Transverse colon (tissue), 3 donors: Measurements from ENCODE around the gene PGM2L1.

Experiments used
- POLR2A ChIP-seq: fragments of 450-650 bp; IDR thresholded peaks from one replicate; pipeline ENCODE4 v1.6.1; 2016; ENCODE audit warnings: antibody characterized with exemption, mild to moderate bottlenecking, moderate library complexity
- TF ChIP-seq, protein P1 (sequence below), 5 experiments: fragments of 200-600 bp in 3 of 5; fragments of 450-650 bp in 2 of 5; sonication (generic) in 3 of 5; IDR thresholded peaks; 1 replicate in 2 of 5; 2 replicates in 3 of 5; pipeline ENCODE4 v1.5.1; 2016 to 2017; ENCODE audit warnings: antibody characterized with exemption in 5 of 5, inconsistent platforms in 3 of 5, mild to moderate bottlenecking in 2 of 5, moderate library complexity in 1 of 5

DNA sequence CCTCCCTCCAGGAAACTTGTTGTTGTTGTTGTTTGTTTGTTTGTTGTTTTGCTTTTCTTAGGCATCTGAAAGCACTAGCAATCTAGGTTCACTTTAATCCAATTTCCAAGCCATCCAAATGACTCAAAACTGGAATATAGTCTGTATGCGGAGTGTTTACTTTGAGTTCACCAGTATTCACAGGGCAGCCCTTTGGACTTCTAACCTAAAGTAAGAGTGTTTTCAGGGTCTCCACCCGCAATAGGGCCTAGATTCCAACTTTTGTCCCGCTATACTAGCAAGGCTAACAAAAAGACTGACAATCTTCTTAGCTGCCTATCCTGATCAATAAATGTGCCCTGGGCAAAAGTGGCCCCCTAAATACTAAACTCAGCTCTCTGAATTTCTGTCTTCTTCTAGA lies 13.6 kb downstream of the PGM2L1 start:
- TF ChIP-seq, protein P1, sequence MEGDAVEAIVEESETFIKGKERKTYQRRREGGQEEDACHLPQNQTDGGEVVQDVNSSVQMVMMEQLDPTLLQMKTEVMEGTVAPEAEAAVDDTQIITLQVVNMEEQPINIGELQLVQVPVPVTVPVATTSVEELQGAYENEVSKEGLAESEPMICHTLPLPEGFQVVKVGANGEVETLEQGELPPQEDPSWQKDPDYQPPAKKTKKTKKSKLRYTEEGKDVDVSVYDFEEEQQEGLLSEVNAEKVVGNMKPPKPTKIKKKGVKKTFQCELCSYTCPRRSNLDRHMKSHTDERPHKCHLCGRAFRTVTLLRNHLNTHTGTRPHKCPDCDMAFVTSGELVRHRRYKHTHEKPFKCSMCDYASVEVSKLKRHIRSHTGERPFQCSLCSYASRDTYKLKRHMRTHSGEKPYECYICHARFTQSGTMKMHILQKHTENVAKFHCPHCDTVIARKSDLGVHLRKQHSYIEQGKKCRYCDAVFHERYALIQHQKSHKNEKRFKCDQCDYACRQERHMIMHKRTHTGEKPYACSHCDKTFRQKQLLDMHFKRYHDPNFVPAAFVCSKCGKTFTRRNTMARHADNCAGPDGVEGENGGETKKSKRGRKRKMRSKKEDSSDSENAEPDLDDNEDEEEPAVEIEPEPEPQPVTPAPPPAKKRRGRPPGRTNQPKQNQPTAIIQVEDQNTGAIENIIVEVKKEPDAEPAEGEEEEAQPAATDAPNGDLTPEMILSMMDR (IDR thresholded peaks at IDR 0.05), result no peak
- TF ChIP-seq POLR2A, result no peak
